ENCODE data around the gene RASSF10.

RASSF10 gene

DNA sequence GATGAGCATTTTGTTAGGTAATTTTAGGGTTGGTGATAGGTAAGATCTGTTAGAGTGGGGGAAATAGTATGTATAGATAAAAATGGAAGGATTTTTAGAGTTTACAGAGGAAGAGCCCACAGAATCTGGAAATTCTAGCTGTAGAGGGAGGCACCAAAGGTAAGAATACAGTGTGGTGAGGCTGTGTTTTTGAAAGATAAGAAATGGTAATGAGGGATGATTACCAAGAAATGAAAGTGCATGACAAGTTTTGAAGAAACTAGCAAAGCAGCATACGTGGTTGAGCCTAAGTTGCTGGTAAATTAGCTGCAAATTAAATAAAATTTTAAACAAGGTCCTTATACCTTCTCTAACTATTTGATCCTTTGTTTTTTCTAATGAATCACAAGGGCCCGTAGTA lies 14.6 kb upstream of the RASSF10 start:
- no peak for DNase-seq (ENCODE audit: low read depth in 2 of 2)

DNA sequence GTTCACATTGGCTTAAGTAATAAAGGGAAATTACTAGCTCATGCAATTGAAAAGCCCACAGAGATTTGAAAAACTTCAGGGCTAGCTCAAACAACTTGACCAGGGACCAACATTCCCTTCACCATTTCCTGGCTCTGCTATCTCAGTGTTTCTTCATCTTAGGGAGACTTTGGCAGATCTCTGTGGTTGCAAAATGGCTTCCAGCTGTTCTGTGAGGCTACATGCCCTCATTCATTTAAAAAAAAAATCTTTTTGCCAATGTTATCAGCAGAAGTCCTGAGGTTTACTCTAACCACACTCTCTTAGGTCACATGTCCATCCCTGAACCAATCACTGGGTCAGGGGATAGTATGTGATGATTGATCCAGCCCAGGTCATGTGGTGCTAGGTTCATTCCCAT lies 13.9 kb upstream of the RASSF10 start:
- no peak for DNase-seq (ENCODE audit: low read depth in 2 of 2)

GRCh38 chr11:12995823-12996222 lies 13.3 kb upstream of the RASSF10 start:
- DNase-seq (ENCODE audit: low read depth in 2 of 2), result no peak

DNA sequence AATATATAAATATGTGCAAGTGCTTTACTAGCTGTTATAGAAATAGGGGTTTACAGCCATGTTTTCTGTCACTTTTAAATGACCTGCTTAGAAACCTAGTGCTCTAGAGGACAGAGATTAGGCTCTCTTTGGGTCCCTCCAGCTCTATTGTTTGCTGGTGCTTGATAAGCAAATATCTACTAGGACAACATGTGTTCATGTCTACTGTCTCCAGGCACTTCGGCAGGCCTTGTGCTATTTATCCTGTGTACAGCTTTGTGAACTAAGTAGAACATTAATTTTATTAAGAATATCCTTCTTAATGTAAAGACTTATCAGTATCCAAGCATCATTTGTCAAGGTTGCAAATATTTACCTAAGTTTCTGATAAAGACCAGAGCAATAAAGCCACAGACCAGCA lies 11.9 kb upstream of the RASSF10 start:
- no peak for DNase-seq (ENCODE audit: low read depth in 2 of 2)

GRCh38 chr11:12998336-12998735 lies 10.8 kb upstream of the RASSF10 start:
- DNase-seq (ENCODE audit: low read depth in 2 of 2), result no peak

DNA sequence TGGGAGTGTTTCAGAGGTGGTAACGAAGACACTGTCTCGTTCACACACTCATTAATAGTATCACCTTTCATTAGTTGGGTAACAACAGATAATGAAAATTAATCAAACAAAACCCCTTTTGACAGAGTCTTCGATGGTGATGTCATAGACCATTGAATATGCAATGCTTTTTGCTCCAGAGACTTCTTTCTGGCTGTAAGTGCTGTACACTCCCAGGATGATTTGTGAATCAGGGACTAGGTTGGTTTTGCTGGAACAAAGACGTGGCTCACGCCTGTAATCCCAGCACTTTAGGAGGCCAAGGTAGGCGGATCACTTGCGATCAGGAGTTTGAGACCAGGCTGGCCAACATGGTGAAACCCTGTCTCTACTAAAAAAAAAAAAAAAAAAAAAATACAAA lies 9.5 kb upstream of the RASSF10 start:
- DNase-seq (ENCODE audit: low read depth in 2 of 2), result no peak

DNA sequence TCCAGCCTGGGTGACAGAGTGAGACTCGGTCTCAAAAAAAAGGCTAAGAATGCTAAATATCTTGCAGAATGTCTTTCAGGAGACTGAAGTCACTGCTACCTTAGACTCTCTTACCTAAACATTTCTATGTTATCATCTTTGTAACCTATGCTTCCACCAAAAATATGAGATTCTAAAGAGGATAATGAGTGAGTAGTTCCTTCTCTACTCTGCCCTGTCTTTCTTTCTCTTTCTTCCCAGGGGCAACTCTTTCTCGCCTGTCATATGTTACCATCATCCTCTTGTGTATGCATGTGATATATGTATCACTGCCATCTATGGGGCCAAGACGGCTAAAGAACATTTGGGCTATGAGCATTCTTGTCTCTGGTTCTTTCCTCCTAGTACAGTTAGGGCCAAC lies 9.0 kb upstream of the RASSF10 start:
- DNase-seq (ENCODE audit: low read depth in 2 of 2), result no peak

- no peak for DNase-seq (ENCODE audit: low read depth in 2 of 2)
Observed at GRCh38 chr11:13000721-13001120, 8.4 kb upstream of the RASSF10 start.

GRCh38 chr11:13003736-13004493 lies 5.2 kb upstream of the RASSF10 start:
- no peak for DNase-seq (ENCODE audit: low read depth in 2 of 2)

- DNase-seq (ENCODE audit: low read depth in 2 of 2), result no peak
Observed at GRCh38 chr11:13007182-13008060, 1.7 kb upstream of the RASSF10 start.

DNA sequence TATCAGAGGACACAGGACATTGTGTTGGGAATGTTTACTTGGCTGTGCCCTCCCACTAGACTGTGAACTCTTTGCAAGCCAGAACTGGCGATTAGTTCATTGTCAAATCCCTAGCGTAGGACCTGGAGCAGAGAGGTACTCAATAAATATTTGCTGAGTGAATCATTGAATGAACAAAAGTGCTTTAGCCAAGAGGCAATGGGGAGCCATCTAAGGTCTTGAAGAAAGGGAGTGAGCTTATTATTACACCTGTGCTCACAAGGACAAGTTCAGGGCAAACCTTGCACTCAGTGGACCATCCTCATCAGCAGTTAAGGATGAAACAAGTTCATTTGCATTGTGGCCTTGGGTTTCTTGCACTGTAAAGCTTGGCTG lies 1.1 kb upstream of the RASSF10 start:
- no peak for DNase-seq (ENCODE audit: low read depth in 2 of 2)

GRCh38 chr11:13009476-13009920 lies 382 bp downstream of the RASSF10 start:
- DNase-seq (ENCODE audit: low read depth in 2 of 2), result no peak

DNA sequence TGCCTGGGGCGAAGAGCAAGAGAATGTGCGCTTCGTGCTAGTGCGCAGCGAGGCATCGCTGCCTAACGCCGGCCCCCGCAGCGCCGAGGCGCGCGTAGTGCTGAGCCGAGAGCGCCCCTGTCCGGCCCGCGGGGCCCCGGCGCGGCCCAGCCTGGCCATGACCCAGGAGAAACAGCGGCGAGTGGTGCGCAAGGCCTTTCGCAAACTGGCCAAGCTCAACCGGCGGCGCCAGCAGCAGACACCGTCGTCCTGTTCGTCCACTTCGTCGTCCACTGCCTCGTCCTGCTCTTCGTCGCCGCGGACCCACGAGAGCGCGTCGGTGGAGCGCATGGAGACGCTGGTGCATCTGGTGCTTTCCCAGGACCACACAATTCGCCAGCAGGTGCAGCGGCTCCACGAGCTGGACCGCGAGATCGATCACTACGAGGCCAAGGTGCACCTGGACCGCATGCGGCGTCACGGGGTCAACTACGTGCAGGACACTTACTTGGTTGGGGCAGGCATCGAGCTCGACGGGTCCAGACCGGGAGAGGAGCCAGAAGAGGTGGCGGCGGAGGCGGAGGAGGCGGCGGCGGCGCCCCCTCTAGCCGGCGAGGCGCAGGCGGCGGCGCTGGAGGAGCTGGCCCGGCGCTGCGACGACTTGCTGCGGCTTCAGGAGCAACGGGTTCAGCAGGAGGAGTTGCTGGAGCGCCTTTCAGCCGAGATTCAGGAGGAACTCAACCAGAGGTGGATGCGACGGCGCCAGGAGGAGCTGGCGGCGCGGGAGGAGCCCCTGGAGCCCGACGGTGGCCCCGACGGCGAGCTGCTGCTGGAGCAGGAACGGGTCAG lies 1.0 kb downstream of the RASSF10 start:
- DNase-seq (ENCODE audit: low read depth in 2 of 2), result no peak

GRCh38 chr11:13010749-13011465 lies 1.8 kb downstream of the RASSF10 start:
- no peak for DNase-seq (ENCODE audit: low read depth in 2 of 2)

DNA sequence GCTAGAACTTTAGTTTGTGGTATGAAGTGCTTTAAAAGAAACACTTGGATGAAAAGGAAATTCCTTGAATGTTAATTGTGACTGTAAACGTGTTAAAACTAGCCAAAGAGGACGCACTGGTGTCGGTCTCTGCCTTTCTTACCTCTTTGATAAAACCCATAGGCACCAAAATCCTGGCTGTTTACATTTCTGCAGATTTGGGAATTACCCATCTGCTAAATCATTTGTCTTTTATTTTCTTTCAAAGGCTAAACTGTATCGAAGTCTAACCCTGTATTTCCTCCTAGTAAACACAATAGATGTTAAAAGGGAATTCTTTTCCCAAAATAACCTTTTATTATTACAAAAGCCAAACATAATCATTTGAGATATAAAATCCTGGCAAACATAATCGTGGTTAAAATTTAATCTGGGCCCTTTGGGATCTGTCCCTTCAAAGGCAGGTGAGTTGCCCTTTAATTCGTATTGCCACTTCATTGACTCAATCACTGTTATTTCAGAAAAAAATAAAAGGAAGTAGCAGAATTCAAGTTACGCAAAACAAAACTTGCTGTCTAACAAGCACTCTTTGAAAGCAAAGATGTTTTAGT lies 2.4 kb downstream of the RASSF10 start:
- DNase-seq (ENCODE audit: low read depth in 2 of 2), result no peak

- DNase-seq (ENCODE audit: low read depth in 2 of 2), result no peak
Observed at GRCh38 chr11:13012056-13012661, 3.0 kb downstream of the RASSF10 start.

GRCh38 chr11:13013054-13013488 lies 4.0 kb downstream of the RASSF10 start:
- DNase-seq (ENCODE audit: low read depth in 2 of 2), result no peak

DNA sequence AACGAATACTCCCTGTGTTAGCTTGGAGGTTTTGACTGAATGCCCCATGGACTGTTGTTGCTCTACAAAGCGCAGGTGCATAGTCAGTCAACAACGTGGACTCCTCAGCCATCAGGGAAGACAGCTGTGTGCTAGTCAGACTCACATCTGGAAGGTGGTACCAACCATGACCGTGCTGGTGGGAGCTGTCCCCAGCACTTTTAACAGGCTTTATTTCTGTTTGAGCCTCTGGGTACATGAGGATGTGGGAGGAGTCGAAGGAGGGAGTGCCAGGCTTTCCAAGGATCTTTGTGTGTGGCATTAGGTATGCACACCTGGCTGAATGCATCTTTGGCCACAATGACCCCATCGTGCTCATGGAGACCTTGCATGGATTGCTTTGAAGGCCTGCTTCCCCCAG lies 6.6 kb downstream of the RASSF10 start:
- no peak for DNase-seq (ENCODE audit: low read depth in 2 of 2)

DNA sequence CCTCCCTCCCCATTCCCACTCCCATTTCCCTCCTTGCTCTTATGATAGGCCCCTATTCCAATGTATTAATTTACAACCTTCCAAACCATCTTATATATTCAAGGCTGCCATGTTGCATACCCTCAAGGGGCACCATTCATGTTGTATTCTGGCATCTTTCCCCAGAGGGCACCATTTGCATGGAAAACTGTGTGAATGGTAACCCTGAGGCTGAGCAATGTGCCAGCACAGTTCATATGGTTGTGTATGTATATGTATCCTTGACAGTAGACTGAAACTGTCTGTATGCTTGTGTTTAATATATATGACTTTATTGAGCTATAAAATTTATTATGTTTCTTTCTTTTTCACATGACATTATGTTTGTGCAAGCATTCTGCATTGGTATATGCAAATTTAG lies 7.3 kb downstream of the RASSF10 start:
- DNase-seq (ENCODE audit: low read depth in 2 of 2), result no peak

DNA sequence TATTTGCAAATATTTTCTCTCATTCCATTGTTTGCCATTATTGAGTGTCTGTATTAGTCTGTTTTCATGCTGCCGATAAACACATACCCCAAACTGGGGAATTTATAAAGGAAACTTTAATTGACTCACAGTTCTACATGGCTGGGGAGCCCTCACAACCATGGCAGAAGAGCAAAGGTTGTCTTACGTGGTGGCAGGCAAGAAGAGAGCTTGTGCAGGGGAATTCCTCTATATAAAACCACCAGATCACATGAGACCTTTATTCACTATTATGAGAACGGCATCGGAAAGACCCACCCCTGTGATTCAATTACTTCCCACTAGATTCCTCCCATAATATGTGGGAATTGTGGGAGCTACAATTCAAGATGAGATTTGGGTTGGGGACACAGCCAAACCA lies 10.2 kb downstream of the RASSF10 start:
- DNase-seq (ENCODE audit: low read depth in 2 of 2), result no peak

DNA sequence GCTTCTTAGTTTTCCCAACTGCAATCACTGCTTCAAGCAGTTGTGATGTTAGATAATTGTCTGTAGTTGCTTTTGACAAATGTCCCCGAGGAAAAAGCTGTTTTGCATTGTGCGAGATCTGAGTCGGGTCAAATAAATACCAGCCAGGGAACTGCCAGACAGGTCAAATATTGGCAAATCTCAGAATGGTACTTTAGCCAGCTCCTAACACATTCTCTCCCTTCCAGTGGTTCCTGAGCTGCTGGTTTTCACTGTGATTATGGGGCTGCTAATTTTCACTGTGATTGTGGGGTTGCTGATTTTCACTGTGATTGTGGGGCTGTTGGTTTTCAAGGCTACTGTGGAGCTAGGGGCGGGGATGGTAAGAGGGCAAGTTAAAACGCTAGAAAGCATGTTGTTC lies 14.3 kb downstream of the RASSF10 start:
- no peak for DNase-seq (ENCODE audit: low read depth in 2 of 2)

All from activated CD4-positive, alpha-beta T cell treated with anti-CD3 and anti-CD28 coated beads for 24 hours (primary cell).